Cardiac fibroblast (primary cell): Measurements from ENCODE around the gene ABCC3.

Experiments
- DNase-seq, 2 donors: peaks; one replicate each; pipeline versions ENCODE4 v3.0.0 to v3.0.0-alpha.2; 2010; ENCODE audit warnings: low read depth in 2 of 2
- H3K4me3 ChIP-seq, 2 donors: replicated peaks in 1 of 2; 1 replicate in 1 of 2; 2 replicates in 1 of 2; pipeline ENCODE4 v1.5.1; 2011; ENCODE audit warnings: low read depth in 2 of 2, low read length in 2 of 2, mild to moderate bottlenecking in 2 of 2, moderate library complexity in 1 of 2
- TF ChIP-seq, protein P1 (sequence below): IDR thresholded peaks from one replicate; pipeline ENCODE4 v1.5.1; 2011; ENCODE audit warnings: low read depth, mild to moderate bottlenecking, low read length, inconsistent platforms

The ABCC3 gene, protein sequence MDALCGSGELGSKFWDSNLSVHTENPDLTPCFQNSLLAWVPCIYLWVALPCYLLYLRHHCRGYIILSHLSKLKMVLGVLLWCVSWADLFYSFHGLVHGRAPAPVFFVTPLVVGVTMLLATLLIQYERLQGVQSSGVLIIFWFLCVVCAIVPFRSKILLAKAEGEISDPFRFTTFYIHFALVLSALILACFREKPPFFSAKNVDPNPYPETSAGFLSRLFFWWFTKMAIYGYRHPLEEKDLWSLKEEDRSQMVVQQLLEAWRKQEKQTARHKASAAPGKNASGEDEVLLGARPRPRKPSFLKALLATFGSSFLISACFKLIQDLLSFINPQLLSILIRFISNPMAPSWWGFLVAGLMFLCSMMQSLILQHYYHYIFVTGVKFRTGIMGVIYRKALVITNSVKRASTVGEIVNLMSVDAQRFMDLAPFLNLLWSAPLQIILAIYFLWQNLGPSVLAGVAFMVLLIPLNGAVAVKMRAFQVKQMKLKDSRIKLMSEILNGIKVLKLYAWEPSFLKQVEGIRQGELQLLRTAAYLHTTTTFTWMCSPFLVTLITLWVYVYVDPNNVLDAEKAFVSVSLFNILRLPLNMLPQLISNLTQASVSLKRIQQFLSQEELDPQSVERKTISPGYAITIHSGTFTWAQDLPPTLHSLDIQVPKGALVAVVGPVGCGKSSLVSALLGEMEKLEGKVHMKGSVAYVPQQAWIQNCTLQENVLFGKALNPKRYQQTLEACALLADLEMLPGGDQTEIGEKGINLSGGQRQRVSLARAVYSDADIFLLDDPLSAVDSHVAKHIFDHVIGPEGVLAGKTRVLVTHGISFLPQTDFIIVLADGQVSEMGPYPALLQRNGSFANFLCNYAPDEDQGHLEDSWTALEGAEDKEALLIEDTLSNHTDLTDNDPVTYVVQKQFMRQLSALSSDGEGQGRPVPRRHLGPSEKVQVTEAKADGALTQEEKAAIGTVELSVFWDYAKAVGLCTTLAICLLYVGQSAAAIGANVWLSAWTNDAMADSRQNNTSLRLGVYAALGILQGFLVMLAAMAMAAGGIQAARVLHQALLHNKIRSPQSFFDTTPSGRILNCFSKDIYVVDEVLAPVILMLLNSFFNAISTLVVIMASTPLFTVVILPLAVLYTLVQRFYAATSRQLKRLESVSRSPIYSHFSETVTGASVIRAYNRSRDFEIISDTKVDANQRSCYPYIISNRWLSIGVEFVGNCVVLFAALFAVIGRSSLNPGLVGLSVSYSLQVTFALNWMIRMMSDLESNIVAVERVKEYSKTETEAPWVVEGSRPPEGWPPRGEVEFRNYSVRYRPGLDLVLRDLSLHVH (N-terminal part only)

GRCh38 chr17:50634224-50634914, at the start of gene ABCC3:
TSS of gene ABCC3 (plus strand) at chr17:50634881. CDS start at chr17:50634937, 56 bp downstream.
- TF ChIP-seq, protein P1, sequence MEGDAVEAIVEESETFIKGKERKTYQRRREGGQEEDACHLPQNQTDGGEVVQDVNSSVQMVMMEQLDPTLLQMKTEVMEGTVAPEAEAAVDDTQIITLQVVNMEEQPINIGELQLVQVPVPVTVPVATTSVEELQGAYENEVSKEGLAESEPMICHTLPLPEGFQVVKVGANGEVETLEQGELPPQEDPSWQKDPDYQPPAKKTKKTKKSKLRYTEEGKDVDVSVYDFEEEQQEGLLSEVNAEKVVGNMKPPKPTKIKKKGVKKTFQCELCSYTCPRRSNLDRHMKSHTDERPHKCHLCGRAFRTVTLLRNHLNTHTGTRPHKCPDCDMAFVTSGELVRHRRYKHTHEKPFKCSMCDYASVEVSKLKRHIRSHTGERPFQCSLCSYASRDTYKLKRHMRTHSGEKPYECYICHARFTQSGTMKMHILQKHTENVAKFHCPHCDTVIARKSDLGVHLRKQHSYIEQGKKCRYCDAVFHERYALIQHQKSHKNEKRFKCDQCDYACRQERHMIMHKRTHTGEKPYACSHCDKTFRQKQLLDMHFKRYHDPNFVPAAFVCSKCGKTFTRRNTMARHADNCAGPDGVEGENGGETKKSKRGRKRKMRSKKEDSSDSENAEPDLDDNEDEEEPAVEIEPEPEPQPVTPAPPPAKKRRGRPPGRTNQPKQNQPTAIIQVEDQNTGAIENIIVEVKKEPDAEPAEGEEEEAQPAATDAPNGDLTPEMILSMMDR, result no peak
- peak within 1 kb of the TSS; percentile 51 to 54 for H3K4me3 ChIP-seq
- peak; percentile 18 to 53 for DNase-seq

GRCh38 chr17:50585346-50585745, 49.3 kb upstream of the ABCC3 start:
- H3K4me3 ChIP-seq, result no peak overlapping the region
- no peak for DNase-seq
- TF ChIP-seq, protein P1, result no peak

DNA sequence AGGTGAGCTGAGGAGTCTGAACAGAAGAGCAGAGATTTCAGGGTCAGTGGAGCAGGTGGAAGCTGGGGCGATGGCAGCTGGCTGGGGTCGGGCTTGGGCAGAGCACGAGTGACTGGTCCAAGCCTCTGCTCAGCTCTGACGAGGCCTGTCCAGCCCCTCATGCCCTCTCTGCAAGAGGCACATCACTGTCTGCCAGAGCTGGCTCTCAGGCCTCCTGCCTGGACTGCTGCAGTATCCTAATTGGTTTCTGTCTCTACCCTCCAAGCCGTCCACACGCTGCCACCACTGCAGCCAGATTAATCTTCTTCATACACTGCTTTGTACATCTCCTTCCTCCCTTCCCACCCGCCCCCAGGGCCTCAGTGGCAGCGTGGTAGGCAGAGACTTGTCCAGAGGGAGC, 48.8 kb upstream of the ABCC3 start:
- TF ChIP-seq, protein P1, result no peak
- H3K4me3 ChIP-seq, result no peak overlapping the region
- no peak for DNase-seq

DNA sequence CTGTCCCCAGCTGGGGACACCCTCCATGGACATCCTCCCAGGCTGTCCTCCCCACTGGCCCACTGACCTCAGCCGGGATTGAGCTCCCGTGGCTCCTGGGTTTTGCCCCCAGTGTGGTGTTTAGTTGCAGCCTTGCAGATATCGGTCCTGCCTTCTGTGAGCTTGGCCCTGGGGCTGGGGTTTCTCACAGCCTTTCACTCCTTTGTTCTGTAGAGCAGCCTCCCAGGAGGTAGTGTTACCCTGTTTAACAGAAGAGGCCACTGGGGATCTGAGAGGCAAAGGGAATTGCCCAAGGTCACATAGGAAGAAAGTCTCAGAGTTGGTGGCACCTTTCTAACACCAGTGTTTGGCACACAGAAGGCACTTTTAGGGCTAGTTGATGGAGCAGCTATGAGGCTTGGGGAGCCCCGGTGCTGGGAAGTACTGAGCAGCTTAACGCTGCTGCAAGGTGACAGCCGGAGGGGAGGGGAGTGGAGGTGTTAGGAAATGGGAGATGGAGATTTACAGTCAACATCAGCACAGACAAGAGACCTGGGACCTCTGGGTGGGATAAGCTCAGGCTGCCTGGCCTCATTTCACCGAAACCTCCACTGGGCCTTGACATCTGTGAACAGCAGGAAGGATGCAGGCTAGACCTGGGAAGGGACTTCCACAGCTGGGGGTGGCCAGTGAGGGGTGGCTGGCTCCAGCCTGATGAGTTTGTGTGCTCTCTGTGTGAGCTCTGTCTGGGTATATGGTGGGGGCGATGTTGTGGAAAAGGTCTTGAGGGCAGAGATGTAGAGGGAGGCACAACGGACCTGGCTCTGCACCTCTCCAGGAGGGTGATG, 48.0 kb upstream of the ABCC3 start:
- H3K4me3 ChIP-seq, result no peak overlapping the region
- DNase-seq, result no peak
- TF ChIP-seq, protein P1, result no peak

DNA sequence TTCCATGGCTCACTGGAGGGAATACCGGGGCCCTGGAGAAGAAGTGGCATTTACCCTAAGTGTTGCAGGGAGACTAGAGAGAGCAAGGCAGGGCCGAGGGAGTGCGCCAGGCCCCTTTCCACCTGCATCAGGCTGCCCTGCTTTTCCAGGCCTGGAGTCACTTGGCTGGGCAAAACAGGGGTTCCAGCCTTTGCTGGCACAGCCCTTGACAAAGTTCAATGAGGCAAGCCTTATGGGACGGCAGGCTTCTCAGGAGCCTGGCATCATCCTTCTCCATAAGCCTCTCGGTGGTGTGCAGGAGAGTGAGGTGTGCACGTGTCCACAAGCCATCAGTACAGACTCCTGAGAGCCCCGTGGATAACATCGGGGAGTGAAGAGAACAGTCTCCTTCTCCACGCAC, 47.1 kb upstream of the ABCC3 start:
- TF ChIP-seq, protein P1, result no peak
- H3K4me3 ChIP-seq, result no peak overlapping the region
- no peak for DNase-seq
